Epidermal melanocyte (primary cell): Measurements from ENCODE around the gene TTC21B.

Experiments used
- DNase-seq: peaks from one replicate; pipeline ENCODE4 v3.0.0; 2011; ENCODE audit warnings: low spot score; ENCODE audit not compliant: insufficient read length

TTC21B gene

GRCh38 chr2:165837122-165837521, 116.5 kb downstream of the TTC21B start:
- DNase-seq: no peak

GRCh38 chr2:165835363-165835762, 118.2 kb downstream of the TTC21B start:
- DNase-seq: no peak

GRCh38 chr2:165833156-165833555, 120.4 kb downstream of the TTC21B start:
- DNase-seq: no peak

- no peak for DNase-seq
These were observed 125.7 kb downstream of the TTC21B start for GRCh38 chr2:165827921-165828276.

GRCh38 chr2:165827016-165827920, 126.3 kb downstream of the TTC21B start:
- DNase-seq: no peak

- DNase-seq: no peak
These were observed 128.5 kb downstream of the TTC21B start for GRCh38 chr2:165825041-165825440.
